CD4-positive, alpha-beta T cell treated with Interferon gamma for 1 hour (primary cell): ENCODE data around the gene CSMD2.

Experiments
- DNase-seq: peaks from one replicate; pipeline ENCODE4 v3.0.0-alpha.2; 2020

The CSMD2 gene

GRCh38 chr1:33573661-33574060 lies 591.4 kb downstream of the CSMD2 start:
- no peak for DNase-seq

DNA sequence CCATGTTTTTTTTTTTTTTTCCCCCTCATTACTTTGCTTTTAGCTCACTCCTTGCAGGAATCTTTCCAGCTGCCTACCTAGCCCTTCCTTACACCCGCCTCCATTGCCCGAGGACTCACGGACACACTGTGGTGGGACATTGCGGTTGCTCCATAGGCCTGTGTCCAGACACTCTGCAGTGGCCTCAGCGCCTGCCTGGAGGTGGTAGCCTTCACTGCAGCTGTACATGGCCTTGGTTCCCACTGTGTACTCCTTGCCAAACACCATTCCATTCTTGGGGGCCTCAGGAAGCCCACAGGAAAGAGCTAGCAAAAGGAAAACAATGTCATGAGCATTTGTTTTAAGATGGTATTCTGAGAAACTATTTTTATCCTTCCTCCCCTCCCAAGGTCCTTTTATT lies 592.6 kb downstream of the CSMD2 start:
- no peak for DNase-seq

GRCh38 chr1:33569331-33569730 lies 595.7 kb downstream of the CSMD2 start:
- DNase-seq = no peak

- DNase-seq = no peak
These were observed 601.3 kb downstream of the CSMD2 start for GRCh38 chr1:33563699-33564098.

- no peak for DNase-seq
These were observed 602.5 kb downstream of the CSMD2 start for GRCh38 chr1:33562563-33562962.

DNA sequence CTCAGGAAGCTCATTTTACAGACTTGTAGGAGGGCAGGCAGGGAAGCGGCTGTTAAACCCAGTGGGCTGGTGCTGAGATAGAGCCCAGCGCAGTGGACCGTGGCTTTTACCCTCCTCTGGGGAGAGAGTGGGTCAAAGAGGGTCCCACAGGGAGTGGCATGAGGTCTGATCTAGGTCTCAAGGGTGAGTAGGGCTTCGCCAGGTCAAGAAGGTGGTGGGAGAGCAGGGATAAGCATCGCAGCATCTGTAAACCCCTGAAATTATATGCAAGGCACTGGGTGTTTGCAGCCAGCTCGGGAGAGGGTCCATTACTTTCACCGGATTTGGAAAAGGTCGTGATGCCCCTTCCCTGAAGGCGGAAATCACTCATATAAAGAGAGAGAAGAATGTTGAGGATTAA lies 603.5 kb downstream of the CSMD2 start:
- DNase-seq = no peak

DNA sequence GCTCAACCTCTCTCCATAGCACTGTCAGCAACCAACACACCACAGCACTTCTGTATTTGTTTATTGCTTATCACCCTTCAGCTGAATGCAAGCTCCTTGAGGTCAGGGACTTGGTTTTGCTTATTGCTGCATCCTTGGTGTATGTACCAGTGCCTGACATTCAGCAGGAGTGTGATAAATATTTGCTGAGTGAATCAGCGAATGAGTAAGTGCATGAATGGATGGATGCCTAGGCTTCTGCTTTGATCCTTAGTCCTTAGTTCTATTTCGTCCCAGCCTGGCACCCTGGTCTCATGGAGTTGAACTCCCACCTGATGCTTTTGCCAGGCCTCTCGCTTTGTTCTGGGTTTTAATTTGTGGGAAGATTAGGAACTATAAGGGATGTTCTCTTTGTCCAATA lies 604.4 kb downstream of the CSMD2 start:
- DNase-seq = no peak

GRCh38 chr1:33548721-33549120 lies 616.3 kb downstream of the CSMD2 start:
- DNase-seq = no peak

DNA sequence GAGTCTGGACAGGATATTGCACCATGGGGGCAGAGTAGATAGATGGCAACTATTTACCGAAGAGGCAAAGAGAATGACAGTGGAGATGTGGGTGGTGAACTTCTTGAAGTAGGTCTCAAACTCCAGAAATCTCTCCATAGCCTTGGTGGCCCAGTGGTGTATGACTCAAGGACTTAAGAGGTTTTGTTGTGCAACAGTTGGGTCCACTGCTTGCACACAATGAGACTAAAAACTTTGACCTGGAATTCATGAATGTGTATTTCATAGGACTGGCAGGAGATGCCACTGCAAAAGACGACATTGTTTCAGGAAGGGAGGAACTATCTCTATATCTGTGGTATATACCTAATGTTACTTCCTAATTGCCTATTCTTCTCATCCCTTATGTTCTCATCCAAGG lies 616.7 kb downstream of the CSMD2 start:
- DNase-seq = no peak

- no peak for DNase-seq
These were observed 617.5 kb downstream of the CSMD2 start for GRCh38 chr1:33547576-33547975.

- no peak for DNase-seq
These were observed 623.1 kb downstream of the CSMD2 start for GRCh38 chr1:33541966-33542365.

GRCh38 chr1:33537885-33538284 lies 627.1 kb downstream of the CSMD2 start:
- no peak for DNase-seq

- DNase-seq = no peak
These were observed 629.7 kb downstream of the CSMD2 start for GRCh38 chr1:33535334-33535733.

GRCh38 chr1:33532936-33533335 lies 632.1 kb downstream of the CSMD2 start:
- no peak for DNase-seq

DNA sequence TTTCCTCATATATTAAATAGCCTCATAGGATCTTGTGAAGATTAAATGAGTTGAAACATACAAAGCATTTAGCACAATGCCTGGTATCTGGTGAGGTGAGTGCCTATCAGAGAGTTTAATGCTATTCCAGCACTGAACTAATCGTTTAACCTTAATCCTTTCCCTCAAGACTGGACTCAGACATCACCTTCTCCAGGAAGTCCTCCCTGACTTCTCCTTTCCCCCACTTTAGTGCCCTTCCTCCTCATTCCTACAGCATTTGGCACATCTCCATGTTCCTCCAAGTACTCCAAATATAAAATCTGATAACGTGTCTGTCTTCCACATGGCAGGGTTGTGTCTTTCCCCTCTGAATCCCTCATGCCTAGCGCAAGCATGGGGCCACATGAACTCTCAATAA lies 632.8 kb downstream of the CSMD2 start:
- no peak for DNase-seq

GRCh38 chr1:33529957-33530356 lies 635.1 kb downstream of the CSMD2 start:
- no peak for DNase-seq

GRCh38 chr1:33527934-33528333 lies 637.1 kb downstream of the CSMD2 start:
- DNase-seq = no peak

DNA sequence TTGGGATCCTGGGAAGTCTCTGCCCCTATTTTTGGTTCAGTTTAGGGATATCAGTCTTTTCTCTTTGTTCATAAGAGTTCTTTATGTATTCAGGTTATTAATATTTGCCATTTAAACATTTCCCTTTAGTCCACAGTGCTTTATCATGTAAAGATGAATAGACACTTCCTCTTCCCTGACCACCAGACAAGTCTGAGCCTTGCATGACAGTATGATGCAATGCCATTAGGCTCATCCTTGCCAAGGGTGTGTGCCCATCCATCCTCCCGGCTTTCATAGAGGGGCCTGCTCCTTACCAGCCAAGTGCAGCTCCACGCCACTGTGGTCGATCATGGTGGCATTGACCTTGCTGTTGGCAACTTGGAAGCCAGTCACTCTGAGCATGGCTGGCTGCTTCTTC lies 640.4 kb downstream of the CSMD2 start:
- no peak for DNase-seq

DNA sequence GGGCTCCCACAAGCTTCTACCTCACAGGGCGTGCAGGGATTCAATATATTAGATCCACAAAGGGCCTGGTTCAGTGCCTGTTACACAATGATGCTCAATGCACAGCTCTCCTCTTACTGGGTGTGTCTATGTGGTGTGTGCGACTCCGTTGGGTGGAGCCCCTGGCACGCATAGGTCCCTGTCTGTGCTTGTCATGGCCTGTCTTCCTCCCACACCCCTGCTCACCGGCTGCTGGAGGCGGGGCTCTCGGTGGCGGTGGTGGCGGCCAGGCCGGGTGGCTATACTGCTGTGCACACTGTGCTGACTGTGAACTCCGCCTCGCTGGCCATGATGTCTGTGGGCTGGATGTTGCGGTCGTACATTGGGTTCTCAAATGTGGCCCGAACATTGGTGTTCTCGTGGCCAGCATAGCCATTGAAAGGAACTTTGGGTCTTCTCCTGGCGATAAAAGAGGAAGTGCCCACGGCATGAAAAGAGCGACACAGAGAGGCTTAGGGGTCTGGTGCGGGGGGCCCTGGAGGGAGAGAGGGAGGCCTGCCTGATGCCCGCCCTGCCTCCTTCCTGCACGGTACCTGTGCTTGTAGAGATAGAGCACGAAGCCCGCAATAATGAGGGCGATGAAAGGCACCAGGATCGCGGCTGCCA lies 645.7 kb downstream of the CSMD2 start:
- DNase-seq = no peak

- no peak for DNase-seq
These were observed 647.3 kb downstream of the CSMD2 start for GRCh38 chr1:33517596-33518250.

- DNase-seq = no peak
These were observed 648.0 kb downstream of the CSMD2 start for GRCh38 chr1:33516891-33517567.

GRCh38 chr1:33516428-33516827 lies 648.6 kb downstream of the CSMD2 start:
- no peak for DNase-seq

DNA sequence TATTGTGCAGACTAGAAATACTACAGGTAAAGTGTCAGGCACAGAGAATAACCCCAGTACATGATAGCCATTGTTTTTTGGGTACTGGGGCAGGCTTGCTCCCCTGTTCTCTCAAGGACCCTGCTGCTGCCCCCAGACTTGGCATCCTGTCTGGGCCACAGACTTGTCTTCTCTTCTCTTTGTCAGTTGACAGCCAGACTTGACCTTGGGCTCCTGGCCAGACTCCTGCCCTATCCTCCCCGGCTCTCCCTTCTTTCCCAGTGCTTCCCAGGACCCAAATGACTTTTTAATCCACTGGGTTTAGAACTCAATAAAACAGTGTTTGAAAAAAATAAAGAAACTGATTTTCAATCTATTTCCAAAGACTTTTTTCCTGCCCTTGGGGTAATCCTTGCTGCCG lies 649.4 kb downstream of the CSMD2 start:
- DNase-seq = no peak

GRCh38 chr1:33515112-33515511 lies 649.9 kb downstream of the CSMD2 start:
- DNase-seq = no peak
